K562 (cell line): ENCODE measurements around the gene DHDDS. TPM values are rescaled to one million over a fixed set of nuclear protein-coding genes. Genes with fewer than 3 reads are reported as not detected.

Experiments used
- CC2D1A ChIP-seq: fragments of 450-650 bp; IDR thresholded peaks from 2 replicates; pipeline ENCODE4 v1.6.1; 2017; ENCODE audit warnings: mild to moderate bottlenecking
- EP400 ChIP-seq: fragments of 450-650 bp; IDR thresholded peaks from 2 replicates; pipeline ENCODE4 v1.6.1; 2017; ENCODE audit warnings: antibody characterized with exemption, mild to moderate bottlenecking, moderate library complexity
- FUS ChIP-seq: fragments of 200-400 bp; formaldehyde crosslinking; optimal IDR thresholded peaks from 2 replicates; pipeline ENCODE3; 2017; ENCODE audit warnings: low read depth, low read length
- GTF3C2 ChIP-seq: IDR thresholded peaks from 3 replicates; pipeline ENCODE4 v1.6.1; 2011; ENCODE audit warnings: borderline replicate concordance, mild to moderate bottlenecking, moderate library complexity; ENCODE audit not compliant: insufficient read length; ENCODE audit errors: extremely low read depth
- MYC ChIP-seq, 2 experiments: fragments of 250-450 bp in 1 of 2; sonication (Bioruptor Pico) in 1 of 2; IDR thresholded peaks; 2 replicates each; pipeline versions ENCODE4 v1.5.1 to v1.6.1; 2012 to 2021; ENCODE audit warnings: low read depth in 2 of 2, borderline replicate concordance in 1 of 2, improper control_type of control experiment in 1 of 2, low read length in 1 of 2, mild to moderate bottlenecking in 1 of 2, moderate library complexity in 1 of 2
- MYNN ChIP-seq, 2 experiments: sonication (generic); formaldehyde crosslinking in 1 of 2; IDR thresholded peaks; 2 replicates each; pipeline versions ENCODE4 v1.5.0 to v1.6.1; 2016 to 2020; ENCODE audit warnings: antibody characterized with exemption in 1 of 2, missing genetic modification reagents in 1 of 2
- NCOA2 ChIP-seq, 2 experiments: fragments of 450-650 bp; IDR thresholded peaks; 2 replicates each; pipeline ENCODE4 v1.6.1; 2018; ENCODE audit warnings: mild to moderate bottlenecking in 2 of 2, moderate library complexity in 1 of 2; ENCODE audit not compliant: partially characterized antibody in 2 of 2
- NFATC3 ChIP-seq: fragments of 450-650 bp; IDR thresholded peaks from 2 replicates; pipeline ENCODE4 v1.6.1; 2017; ENCODE audit warnings: mild to moderate bottlenecking
- RNF2 ChIP-seq: sonication (generic); IDR thresholded peaks from 2 replicates; pipeline ENCODE4 v1.6.1; 2016
- SMAD4 ChIP-seq: fragments of 250-450 bp; sonication (Bioruptor Pico); conservative IDR thresholded peaks from 2 replicates; pipeline ENCODE4 v1.8.0; 2021; ENCODE audit warnings: inconsistent platforms, mild to moderate bottlenecking, moderate library complexity
- SMC3 ChIP-seq: conservative IDR thresholded peaks from 2 replicates; pipeline ENCODE4 v1.6.1; 2011; ENCODE audit warnings: low read depth, low read length, improper control_type of control experiment; ENCODE audit not compliant: insufficient read depth
- TAF9B ChIP-seq: fragments of 450-650 bp; IDR thresholded peaks from 2 replicates; pipeline ENCODE4 v1.6.1; 2018; ENCODE audit warnings: mild to moderate bottlenecking; ENCODE audit not compliant: partially characterized antibody
- ZC3H8 ChIP-seq: fragments of 450-650 bp; IDR thresholded peaks from 2 replicates; pipeline ENCODE4 v1.6.1; 2017
- ZNF347 ChIP-seq: fragments of 450-650 bp; formaldehyde crosslinking; IDR thresholded peaks from 2 replicates; pipeline ENCODE4 v1.4.0; 2020; ENCODE audit warnings: low read depth, mild to moderate bottlenecking, moderate library complexity
- polyA plus RNA-seq, 8 experiments: library from polyadenylated mRNA; depleted of rRNA in 4 of 8; stranded (reverse) in 5 of 8; unstranded in 3 of 8; fragments of >200 nt; fragmentation: Nextera tagmentation in 2 of 8; fragmentation: Illumina TruSeq in 1 of 8; extraction: Ambion mirVana in 2 of 8; extraction: Trizol in 1 of 8; gene quantifications; 2 replicates each; pipeline versions ENCODE4 v1.2.1 to v1.2.3, GENCODE V29; 2011 to 2014; ENCODE audit warnings: inconsistent platforms in 1 of 8, missing spikeins in 1 of 8
- total RNA-seq, 7 experiments: library from RNA; depleted of rRNA in 6 of 7; stranded (reverse); fragments of >200 nt in 6 of 7; fragmentation: Illumina TruSeq in 2 of 7; extraction: Trizol in 2 of 7; gene quantifications; 2 replicates each; pipeline versions ENCODE4 v1.2.1 to v1.2.3, GENCODE V29; 2011 to 2021; ENCODE audit warnings: low replicate concordance in 1 of 7
- TF ChIP-seq, protein P1 (sequence below), 2 experiments: fragments of 450-650 bp in 1 of 2; sonication (generic) in 1 of 2; formaldehyde crosslinking in 1 of 2; IDR thresholded peaks in 1 of 2; conservative IDR thresholded peaks in 1 of 2; 2 replicates each; pipeline versions ENCODE4 v1.6.1 to v1.8.1; 2016 to 2023; ENCODE audit warnings: mild to moderate bottlenecking in 2 of 2, moderate library complexity in 2 of 2, inconsistent platforms in 1 of 2, missing genetic modification reagents in 1 of 2
- TF ChIP-seq, protein P2 (sequence below): fragments of 250-450 bp; sonication (Bioruptor Pico); IDR thresholded peaks from 2 replicates; pipeline ENCODE4 v1.4.0; 2020; ENCODE audit warnings: mild to moderate bottlenecking
- TF ChIP-seq, protein P3 (sequence below): fragments of 450-650 bp; IDR thresholded peaks from 2 replicates; pipeline ENCODE4 v1.6.1; 2017; ENCODE audit warnings: mild to moderate bottlenecking, moderate library complexity
- TF ChIP-seq, protein P4 (sequence below): fragments of 250-450 bp; sonication (Bioruptor Pico); IDR thresholded peaks from 2 replicates; pipeline ENCODE4 v1.4.0; 2020; ENCODE audit warnings: borderline replicate concordance

Gene DHDDS
- total and polyA plus RNA-seq, 9 of the 15 experiments (the other 6 are each of a cell fraction or from before 2014, with no cell fraction given): 33.3 to 55.0 (median 44.3) TPM

DNA sequence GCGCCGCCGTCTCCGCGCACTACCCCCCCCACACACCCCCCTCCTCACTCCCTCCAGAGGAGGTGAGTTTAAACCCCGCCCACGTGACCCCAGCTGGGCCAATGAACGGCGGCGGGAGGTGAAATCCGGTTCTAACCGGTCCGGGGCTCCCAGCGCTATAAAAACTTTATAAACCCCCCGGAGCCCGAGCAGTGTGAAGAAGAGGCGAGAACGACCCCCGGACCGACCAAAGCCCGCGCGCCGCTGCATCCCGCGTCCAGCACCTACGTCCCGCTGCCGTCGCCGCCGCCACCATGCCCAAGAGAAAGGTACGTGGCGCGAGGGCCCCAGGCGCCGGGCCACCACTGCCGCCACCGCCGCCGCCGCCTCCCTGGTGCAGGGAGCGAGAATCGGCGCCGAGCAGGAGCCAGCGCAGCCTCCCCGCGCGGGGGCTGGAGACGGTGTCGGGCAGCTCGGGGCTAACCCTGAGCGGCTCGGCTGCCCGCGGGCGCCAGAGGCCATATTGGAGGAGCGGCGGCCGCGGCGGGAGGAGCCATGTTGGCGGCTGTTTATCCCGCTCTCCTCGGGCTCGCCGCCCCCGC, 40.3 kb downstream of the DHDDS start, which contains the start of gene HMGN2 (continued):
- TF ChIP-seq, protein P1, sequence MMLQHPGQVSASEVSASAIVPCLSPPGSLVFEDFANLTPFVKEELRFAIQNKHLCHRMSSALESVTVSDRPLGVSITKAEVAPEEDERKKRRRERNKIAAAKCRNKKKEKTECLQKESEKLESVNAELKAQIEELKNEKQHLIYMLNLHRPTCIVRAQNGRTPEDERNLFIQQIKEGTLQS (IDR thresholded peaks at IDR 0.05): no peak
- TF ChIP-seq, protein P1 (CRISPR knock-in tag; conservative IDR thresholded peaks at IDR 0.05): 0 out of 2 replicates have a peak, but pooled peaks have one; percentile 15
- TF ChIP-seq MYNN (IDR thresholded peaks at IDR 0.05) (no peak), MYNN (CRISPR knock-in tag; IDR thresholded peaks at IDR 0.05) (no peak), EP400 (peak; percentile 88), GTF3C2 (no peak), NCOA2 (IDR thresholded peaks at IDR 0.05; ENCODE audit: partially characterized antibody in 2 of 2) (no peak), CC2D1A (no peak), ZNF347 (CRISPR knock-in tag) (no peak), SMC3 (no peak), TAF9B (no peak), MYC (IDR thresholded peaks at IDR 0.05; ENCODE audit: low read depth, low read length) (no peak; the same call in 1 of the 2 replicates), MYC (CRISPR knock-in tag; IDR thresholded peaks at IDR 0.05; ENCODE audit: borderline replicate concordance, low read depth) (no peak), SMAD4 (CRISPR knock-in tag) (peak; percentile 8; the same call in 1 of the 2 replicates), FUS (no peak), ZC3H8 (no peak), RNF2 (0 out of 2 replicates have a peak, but pooled peaks have one; percentile 1), NFATC3 (no peak)
- TF ChIP-seq, protein P2, sequence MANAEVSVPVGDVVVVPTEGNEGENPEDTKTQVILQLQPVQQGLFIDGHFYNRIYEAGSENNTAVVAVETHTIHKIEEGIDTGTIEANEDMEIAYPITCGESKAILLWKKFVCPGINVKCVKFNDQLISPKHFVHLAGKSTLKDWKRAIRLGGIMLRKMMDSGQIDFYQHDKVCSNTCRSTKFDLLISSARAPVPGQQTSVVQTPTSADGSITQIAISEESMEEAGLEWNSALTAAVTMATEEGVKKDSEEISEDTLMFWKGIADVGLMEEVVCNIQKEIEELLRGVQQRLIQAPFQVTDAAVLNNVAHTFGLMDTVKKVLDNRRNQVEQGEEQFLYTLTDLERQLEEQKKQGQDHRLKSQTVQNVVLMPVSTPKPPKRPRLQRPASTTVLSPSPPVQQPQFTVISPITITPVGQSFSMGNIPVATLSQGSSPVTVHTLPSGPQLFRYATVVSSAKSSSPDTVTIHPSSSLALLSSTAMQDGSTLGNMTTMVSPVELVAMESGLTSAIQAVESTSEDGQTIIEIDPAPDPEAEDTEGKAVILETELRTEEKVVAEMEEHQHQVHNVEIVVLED: no peak; the same call in 1 of the 2 replicates
- TF ChIP-seq, protein P3, sequence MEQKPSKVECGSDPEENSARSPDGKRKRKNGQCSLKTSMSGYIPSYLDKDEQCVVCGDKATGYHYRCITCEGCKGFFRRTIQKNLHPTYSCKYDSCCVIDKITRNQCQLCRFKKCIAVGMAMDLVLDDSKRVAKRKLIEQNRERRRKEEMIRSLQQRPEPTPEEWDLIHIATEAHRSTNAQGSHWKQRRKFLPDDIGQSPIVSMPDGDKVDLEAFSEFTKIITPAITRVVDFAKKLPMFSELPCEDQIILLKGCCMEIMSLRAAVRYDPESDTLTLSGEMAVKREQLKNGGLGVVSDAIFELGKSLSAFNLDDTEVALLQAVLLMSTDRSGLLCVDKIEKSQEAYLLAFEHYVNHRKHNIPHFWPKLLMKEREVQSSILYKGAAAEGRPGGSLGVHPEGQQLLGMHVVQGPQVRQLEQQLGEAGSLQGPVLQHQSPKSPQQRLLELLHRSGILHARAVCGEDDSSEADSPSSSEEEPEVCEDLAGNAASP: no peak
- TF ChIP-seq, protein P4, sequence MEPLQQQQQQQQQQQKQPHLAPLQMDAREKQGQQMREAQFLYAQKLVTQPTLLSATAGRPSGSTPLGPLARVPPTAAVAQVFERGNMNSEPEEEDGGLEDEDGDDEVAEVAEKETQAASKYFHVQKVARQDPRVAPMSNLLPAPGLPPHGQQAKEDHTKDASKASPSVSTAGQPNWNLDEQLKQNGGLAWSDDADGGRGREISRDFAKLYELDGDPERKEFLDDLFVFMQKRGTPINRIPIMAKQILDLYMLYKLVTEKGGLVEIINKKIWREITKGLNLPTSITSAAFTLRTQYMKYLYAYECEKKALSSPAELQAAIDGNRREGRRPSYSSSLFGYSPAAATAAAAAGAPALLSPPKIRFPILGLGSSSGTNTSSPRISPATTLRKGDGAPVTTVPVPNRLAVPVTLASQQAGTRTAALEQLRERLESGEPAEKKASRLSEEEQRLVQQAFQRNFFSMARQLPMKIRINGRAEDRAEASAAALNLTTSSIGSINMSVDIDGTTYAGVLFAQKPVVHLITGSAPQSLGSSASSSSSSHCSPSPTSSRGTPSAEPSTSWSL: peak; percentile 91; the same call in 1 of the 2 replicates
